ENCODE data around the gene PLRG1.
"Not testable (repeated sequence)": the region's sequence is repeated elsewhere in the genome, so short reads cannot be mapped to it uniquely, and the experiment has no call there.

The PLRG1 gene

DNA sequence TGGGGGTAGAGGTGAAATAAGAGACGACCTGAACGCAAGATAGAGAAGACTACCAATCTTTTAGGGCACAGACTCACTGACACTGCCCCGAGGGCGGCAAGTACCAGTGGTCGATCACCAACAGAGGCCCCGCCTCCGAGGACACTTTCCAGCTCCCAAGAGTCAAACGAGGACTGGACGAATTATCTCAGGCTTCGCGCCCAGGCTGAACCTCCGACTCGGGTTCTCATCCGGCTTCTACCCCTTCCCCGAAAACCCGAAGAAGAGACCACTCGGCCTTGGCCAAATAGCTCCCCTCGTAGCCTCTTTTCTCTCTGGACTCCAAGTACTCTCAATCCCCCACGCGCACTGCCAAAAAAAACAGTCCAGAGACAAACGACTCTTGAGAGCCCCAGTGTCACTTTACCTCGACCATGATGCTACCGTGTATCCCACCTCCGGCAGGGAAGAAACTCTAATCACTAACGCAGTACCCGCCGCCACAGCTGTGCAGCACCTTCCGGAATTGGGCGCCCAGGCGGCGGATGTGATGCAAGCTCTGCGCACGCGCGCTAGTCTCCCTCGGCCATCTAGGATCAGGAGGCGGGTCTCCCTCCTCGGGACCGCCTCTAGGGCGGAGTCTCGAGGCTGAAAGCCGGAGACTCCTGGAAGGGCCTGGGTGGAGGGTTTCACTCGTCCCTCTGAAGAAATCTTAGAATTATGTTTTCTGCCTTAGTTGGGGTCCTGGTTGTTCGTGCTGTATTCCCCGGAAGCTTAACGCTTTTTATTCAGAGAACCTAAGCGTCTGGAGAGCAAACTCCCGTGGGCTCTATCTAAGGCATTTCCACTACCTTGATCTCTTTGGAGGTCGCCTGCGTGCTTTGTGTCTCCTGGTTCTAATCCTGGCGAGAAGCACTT, at the start of gene PLRG1:
Gene PLRG1 (minus strand): TSS at position 507 of the 897 bp plus-strand sequence. CDS start 92 bp downstream, at position 415.
- peak within 1 kb of the TSS; percentile 70 for H3K27ac ChIP-seq
- TF ChIP-seq ZFX (IDR thresholded peaks at IDR 0.05): no peak
- TF ChIP-seq, protein P1, sequence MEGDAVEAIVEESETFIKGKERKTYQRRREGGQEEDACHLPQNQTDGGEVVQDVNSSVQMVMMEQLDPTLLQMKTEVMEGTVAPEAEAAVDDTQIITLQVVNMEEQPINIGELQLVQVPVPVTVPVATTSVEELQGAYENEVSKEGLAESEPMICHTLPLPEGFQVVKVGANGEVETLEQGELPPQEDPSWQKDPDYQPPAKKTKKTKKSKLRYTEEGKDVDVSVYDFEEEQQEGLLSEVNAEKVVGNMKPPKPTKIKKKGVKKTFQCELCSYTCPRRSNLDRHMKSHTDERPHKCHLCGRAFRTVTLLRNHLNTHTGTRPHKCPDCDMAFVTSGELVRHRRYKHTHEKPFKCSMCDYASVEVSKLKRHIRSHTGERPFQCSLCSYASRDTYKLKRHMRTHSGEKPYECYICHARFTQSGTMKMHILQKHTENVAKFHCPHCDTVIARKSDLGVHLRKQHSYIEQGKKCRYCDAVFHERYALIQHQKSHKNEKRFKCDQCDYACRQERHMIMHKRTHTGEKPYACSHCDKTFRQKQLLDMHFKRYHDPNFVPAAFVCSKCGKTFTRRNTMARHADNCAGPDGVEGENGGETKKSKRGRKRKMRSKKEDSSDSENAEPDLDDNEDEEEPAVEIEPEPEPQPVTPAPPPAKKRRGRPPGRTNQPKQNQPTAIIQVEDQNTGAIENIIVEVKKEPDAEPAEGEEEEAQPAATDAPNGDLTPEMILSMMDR (conservative IDR thresholded peaks at IDR 0.05): no peak

DNA sequence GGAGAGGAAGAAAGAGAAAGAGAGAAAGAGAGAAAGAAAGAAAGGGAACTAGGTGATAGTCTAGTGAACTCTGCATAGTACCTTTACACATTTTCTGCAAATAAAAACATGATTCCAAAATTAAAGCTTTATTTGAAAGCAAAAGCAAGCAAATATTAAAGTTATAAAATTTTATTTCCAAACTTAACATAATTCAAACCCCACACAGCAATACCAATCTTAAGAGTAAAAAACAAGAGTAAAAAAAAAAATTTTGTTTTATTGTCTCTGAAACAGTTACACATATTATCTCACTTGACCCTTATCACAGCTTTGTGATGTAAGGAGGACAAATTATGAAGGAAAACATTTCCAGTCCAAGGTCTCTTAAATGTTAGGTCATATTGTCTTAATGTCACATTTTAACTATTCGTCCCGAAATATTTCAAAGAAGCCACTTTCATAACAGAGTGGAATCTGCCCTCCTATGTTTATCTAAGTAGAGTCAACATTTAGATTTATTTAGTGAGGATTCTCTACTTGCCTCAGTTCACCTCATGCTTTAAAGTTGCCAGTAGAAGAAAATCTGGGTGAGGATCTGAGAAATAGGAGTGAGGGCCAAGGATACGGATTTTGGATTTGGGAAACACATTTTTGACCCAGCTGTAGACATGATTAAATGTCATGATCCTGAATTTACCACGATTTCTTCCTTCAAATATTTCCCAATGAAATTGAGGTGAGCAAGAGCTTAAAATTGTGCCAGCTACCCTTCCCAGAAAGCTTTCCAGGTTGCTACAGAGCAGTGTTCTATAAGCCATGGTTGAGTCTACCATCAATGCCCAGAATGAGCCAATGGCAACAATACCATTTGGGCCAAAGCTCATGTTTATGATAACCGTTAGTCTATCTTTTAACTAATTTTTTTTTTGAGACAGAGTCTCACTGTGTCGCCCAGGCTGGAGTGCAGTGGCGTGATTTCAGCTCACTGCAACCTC, 47.9 kb upstream of the PLRG1 start:
- no peak overlapping the region for H3K27ac ChIP-seq
- TF ChIP-seq, protein P1 (conservative IDR thresholded peaks at IDR 0.05): no peak

DNA sequence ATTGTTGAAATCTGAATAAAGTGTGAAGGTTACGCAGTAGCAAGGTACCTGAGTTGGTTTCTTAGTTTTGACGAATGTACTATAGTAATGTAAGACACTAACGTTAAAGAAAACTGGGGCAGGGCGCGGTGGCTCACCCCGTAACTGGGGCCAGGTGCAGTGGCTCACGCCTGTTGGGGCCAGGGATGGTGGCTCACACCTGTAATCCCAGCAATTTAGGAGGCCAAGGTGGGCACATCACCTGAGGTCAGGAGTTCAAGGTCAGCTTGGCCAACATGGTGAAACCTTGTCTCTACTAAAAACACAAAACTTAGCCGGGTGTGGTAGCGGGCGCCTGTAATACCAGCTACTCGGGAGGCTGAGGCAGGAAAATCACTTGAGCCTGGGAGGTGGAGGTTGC, 47.1 kb upstream of the PLRG1 start:
- not testable (repeated sequence) for H3K27ac ChIP-seq

DNA sequence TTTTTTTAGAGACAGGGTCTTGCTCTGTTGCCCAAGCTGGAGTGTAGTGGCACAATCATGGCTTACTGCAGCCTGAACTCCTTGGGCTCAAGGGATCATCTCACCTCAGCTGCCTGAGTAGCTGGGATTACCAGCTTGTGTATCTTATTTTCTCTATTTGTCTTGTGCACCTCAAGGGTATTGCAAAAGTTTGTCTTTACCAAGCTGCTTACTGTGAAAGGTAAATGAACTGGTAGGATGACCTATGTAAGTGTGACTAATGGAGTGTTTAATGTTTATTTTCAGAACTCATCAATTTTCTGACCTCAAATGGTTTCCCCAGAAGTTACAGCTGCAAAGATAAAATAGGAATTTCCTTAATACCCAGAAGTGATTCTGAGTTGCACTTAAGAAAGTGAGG, 45.6 kb upstream of the PLRG1 start:
- TF ChIP-seq, protein P1 (conservative IDR thresholded peaks at IDR 0.05): no peak
- no peak for TF ChIP-seq ZFX (IDR thresholded peaks at IDR 0.05)
- no peak overlapping the region for H3K27ac ChIP-seq

DNA sequence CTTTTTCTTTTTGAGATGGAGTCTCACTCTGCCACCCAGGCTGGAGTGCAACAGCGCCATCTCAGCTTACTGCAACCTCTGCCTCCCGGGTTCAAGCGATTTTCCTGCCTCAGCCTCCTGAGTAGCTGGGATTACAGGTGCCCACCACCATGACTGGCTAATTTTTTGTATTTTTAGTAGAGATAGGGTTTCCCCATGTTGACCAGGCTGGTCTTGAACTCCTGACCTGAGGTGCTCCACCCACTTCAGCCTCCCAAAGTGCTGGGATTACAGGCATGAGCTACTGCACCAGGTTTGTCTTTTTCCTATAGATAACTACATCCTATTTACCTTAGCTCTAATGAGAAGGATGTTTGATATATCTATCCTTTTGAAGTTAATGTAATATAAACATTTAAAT, 44.1 kb upstream of the PLRG1 start:
- H3K27ac ChIP-seq: not testable (repeated sequence)

DNA sequence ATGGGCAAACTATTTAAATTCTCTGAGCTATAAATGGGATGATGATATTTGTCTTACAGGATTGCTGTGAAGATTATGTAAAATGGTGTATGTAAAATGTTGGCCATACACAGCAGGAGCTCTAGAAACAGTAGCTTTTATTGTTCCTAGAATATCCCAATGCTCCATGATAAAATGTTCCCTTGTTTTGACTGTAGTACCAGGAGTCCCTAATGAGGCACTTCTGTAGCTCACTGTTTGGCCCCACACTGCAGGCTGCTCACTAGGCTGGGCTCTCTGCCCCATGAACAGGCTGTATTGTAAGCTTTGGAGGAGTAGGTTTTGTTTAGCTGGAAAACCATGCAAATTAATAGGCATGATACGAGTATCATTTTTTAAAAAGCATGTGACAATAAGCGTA, 43.7 kb upstream of the PLRG1 start:
- TF ChIP-seq, protein P1 (conservative IDR thresholded peaks at IDR 0.05): no peak
- TF ChIP-seq ZFX (IDR thresholded peaks at IDR 0.05): no peak
- H3K27ac ChIP-seq: no peak overlapping the region

DNA sequence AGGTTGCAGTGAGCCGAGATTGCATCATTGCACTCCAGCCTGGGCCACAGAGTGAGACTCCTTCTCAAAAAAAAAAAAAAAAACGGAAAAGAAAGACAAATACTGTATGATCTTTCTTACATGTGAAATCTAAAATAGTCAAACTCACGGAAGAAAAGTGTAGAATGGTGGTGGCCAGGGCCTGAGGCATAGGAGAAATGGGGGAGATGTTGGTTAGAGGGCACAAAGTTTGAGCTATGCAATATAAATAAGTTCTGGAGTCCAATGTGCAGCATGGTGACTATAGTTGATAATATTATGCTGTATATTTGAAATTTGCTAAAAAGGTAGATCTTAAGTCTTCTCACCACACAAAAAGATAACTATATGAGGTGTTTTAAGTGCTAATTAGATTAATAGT, 41.7 kb upstream of the PLRG1 start:
- TF ChIP-seq, protein P1 (conservative IDR thresholded peaks at IDR 0.05): no peak
- no peak for TF ChIP-seq ZFX (IDR thresholded peaks at IDR 0.05)
- no peak overlapping the region for H3K27ac ChIP-seq

DNA sequence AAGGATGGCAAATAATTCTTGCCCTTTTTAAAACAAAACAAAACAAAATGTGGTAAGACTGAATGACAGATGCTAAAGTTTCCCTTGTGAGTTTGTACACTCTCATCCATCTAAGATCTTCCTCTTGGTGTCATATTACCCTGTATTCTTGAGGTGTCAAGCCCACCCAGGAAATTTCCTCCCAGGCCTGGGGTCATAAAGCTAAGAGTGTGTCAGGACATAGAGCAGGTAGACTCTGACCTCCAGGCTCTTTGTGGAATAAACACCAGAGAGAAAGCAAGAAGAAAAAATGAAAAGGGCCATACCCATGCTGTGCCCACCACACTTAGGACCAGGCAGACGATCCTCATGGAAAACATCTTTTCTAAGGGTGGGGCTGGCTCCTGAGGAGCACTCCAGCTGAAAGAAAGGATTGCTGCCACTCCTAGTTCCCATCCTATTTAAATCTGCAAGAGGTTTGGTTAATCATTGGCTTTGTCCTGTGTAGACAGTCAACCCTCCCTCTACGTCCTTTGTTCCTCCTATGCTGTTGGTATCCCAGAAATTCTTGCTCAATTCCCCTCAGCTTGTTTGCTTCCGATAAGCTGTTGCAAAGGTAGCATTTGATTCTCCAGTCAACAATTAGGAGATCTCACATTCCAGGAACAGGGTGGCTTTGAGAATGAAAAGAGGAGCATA, 40.3 kb upstream of the PLRG1 start, which contains the start of gene FGA:
Gene FGA (minus strand): TSS at position 414 of the 678 bp plus-strand sequence. CDS start 55 bp downstream, at position 359.
- H3K27ac ChIP-seq: no peak within 1 kb of the TSS
- TF ChIP-seq, protein P1 (conservative IDR thresholded peaks at IDR 0.05): no peak
- no peak for TF ChIP-seq ZFX (IDR thresholded peaks at IDR 0.05)
